HepG2 (cell line): ENCODE results near the gene PRM2. TPM values are rescaled to one million over a fixed set of nuclear protein-coding genes. Genes with fewer than 3 reads are reported as not detected.

ENCODE experiments used
- ATAC-seq: fragments of 200-7000 bp; cut with Tn5 transposase; 3 replicates; pipeline ENCODE4 v1.9.1; 2020; ENCODE audit warnings: mild to moderate bottlenecking, moderate library complexity
- BruUV-seq: library from RNA; stranded (reverse); fragments of 400-500 nt; replicated peaks from 2 replicates; lab custom pipeline; 2021; lab: Mats Ljungman, UMichigan
- CTCF ChIA-PET: fragments of 300-600 bp; formaldehyde crosslinking; extraction: SDS; loops from one replicate; lab custom pipeline; 2021; ENCODE audit warnings: low total read pairs, inconsistent platforms, low intra/inter-chr PET ratio; lab: Yijun Ruan, JAX
- POLR2A ChIA-PET: fragments of 350-600 bp; sonication (Branson Sonifier 250); formaldehyde crosslinking; loops from one replicate; lab custom pipeline; 2020; ENCODE audit warnings: antibody characterized with exemption, inconsistent platforms; lab: Yijun Ruan, JAX
- DNase-seq: peaks from one replicate; pipeline ENCODE4 v3.0.0-alpha.2; 2015; ENCODE audit warnings: low spot score
- FAIRE-seq: peaks from 3 replicates; lab custom pipeline; 2011; peaks lifted over from hg19 to GRCh38; lab: Jason Lieb, UNC
- H2AFZ ChIP-seq: one replicate; pipeline ENCODE4 v1.6.1; 2011; ENCODE audit warnings: low read length, inconsistent platforms
- H3K27ac ChIP-seq: fragments of 300-600 bp; 3 replicates; pipeline ENCODE4 v1.8.0; 2011; ENCODE audit warnings: mixed run types, mild to moderate bottlenecking, mixed read lengths, low read length, inconsistent platforms; ENCODE audit not compliant: insufficient read depth; ENCODE audit errors: extremely low read length
- H3K27me3 ChIP-seq, 2 experiments: fragments of 200-600 bp in 1 of 2; 2 replicates in 1 of 2; 3 replicates in 1 of 2; pipeline versions ENCODE4 v1.6.0 to v1.8.0; 2011; ENCODE audit warnings: low read length in 2 of 2, mild to moderate bottlenecking in 2 of 2, moderate library complexity in 2 of 2, inconsistent platforms in 1 of 2; ENCODE audit not compliant: insufficient read depth in 2 of 2, control insufficient read depth in 1 of 2
- H3K36me3 ChIP-seq, 2 experiments: fragments of 200-600 bp in 1 of 2; replicated peaks in 1 of 2; 2 replicates in 1 of 2; 3 replicates in 1 of 2; pipeline versions ENCODE4 v1.5.1 to v1.8.0; 2011; ENCODE audit warnings: low read length in 2 of 2, inconsistent platforms in 1 of 2; ENCODE audit not compliant: insufficient read depth in 2 of 2, control insufficient read depth in 1 of 2
- H3K4me1 ChIP-seq: 2 replicates; pipeline ENCODE4 v1.5.1; 2012; ENCODE audit warnings: low read length, inconsistent platforms; ENCODE audit not compliant: insufficient read depth
- H3K4me2 ChIP-seq: 2 replicates; pipeline ENCODE4 v1.6.0; 2011; ENCODE audit warnings: low read depth, low read length, inconsistent platforms
- H3K4me3 ChIP-seq, 3 experiments: fragments of 200-600 bp in 1 of 3; sonication (generic), shearing (Covaris generic) in 1 of 3; replicated peaks in 1 of 3; 2 replicates each; pipeline ENCODE4 v1.5.1; 2011 to 2016; ENCODE audit warnings: low read length in 3 of 3, inconsistent platforms in 2 of 3, low read depth in 2 of 3, mild to moderate bottlenecking in 2 of 3, control low read depth in 1 of 3, mixed read lengths in 1 of 3; ENCODE audit not compliant: insufficient read depth in 1 of 3
- H3K79me2 ChIP-seq: one replicate; pipeline ENCODE4 v1.6.1; 2011; ENCODE audit warnings: low read length, inconsistent platforms; ENCODE audit not compliant: insufficient read depth
- H3K9ac ChIP-seq: 2 replicates; pipeline ENCODE4 v1.6.0; 2011; ENCODE audit warnings: mild to moderate bottlenecking, low read depth, low read length, inconsistent platforms; ENCODE audit not compliant: insufficient read depth
- H3K9me3 ChIP-seq: 2 replicates; pipeline ENCODE4 v1.5.1; 2012; ENCODE audit warnings: mild to moderate bottlenecking, low read length
- H4K20me1 ChIP-seq: 2 replicates; pipeline ENCODE4 v1.6.0; 2011; ENCODE audit warnings: inconsistent platforms, mild to moderate bottlenecking, low read length, moderate library complexity; ENCODE audit not compliant: insufficient read depth
- IKZF4 ChIP-seq: sonication (generic); formaldehyde crosslinking; IDR thresholded peaks from 2 replicates; pipeline ENCODE4 v1.5.1; 2020; ENCODE audit warnings: borderline replicate concordance, mild to moderate bottlenecking, low read depth, missing genetic modification reagents; ENCODE audit errors: not compliant biosample characterization
- WGBS: methylation state at CpG from one replicate; pipeline ENCODE4 v1.1.6; 2017; ENCODE audit warnings: low lambda C conversion rate; 5-methylcytosine and 5-hydroxymethylcytosine counted together
- in situ Hi-C: cut with HindIII; loops from 2 replicates; pipeline ENCODE4 v1.10.0; 2017; ENCODE audit warnings: low pct_unique_long_range_greater_than_20kb; ENCODE audit not compliant: extremely low pct_ligation_motif_present
- intact Hi-C: fragments of 100-400 bp; cut with micrococcal nuclease; formaldehyde crosslinking; loops from one replicate; pipeline ENCODE4 v1.10.0; 2022; ENCODE audit not compliant: unreplicated experiment
- polyA plus RNA-seq, 8 experiments: library from polyadenylated mRNA; depleted of rRNA in 3 of 8; stranded (reverse) in 7 of 8; unstranded in 1 of 8; fragments of >200 nt; fragmentation: Illumina TruSeq in 4 of 8; extraction: Trizol in 4 of 8; gene quantifications; 2 replicates each; pipeline versions ENCODE4 v1.2.1 to v1.2.3, GENCODE V29; 2011 to 2016; ENCODE audit warnings: low read depth in 4 of 8, missing spikeins in 1 of 8, mixed read lengths in 1 of 8; ENCODE audit not compliant: insufficient read depth in 1 of 8
- total RNA-seq, 5 experiments: library from RNA; depleted of rRNA; stranded (reverse); fragments of >200 nt; fragmentation: Illumina TruSeq; extraction: Trizol; gene quantifications; 2 replicates each; pipeline ENCODE4 v1.2.3, GENCODE V29; 2016; ENCODE audit warnings: low read depth in 1 of 5
- TF ChIP-seq, protein P1 (sequence below): fragments of 450-650 bp; IDR thresholded peaks from 2 replicates; pipeline ENCODE4 v1.6.1; 2016
- TF ChIP-seq, protein P2 (sequence below): IDR thresholded peaks from 2 replicates; pipeline ENCODE4 v1.6.1; 2016; ENCODE audit warnings: missing genetic modification reagents, missing compliant biosample characterization
- TF ChIP-seq, protein P3 (sequence below): sonication (generic); formaldehyde crosslinking; IDR thresholded peaks from one replicate; pipeline ENCODE4 v1.5.1; 2020; ENCODE audit warnings: mild to moderate bottlenecking, missing genetic modification reagents; ENCODE audit errors: not compliant biosample characterization

Gene PRM2
- total and polyA plus RNA-seq, 2 of the 13 experiments (the other 11 are each of a cell fraction or from before 2014, with no cell fraction given), result 0.54 TPM; not detected in 1

DNA sequence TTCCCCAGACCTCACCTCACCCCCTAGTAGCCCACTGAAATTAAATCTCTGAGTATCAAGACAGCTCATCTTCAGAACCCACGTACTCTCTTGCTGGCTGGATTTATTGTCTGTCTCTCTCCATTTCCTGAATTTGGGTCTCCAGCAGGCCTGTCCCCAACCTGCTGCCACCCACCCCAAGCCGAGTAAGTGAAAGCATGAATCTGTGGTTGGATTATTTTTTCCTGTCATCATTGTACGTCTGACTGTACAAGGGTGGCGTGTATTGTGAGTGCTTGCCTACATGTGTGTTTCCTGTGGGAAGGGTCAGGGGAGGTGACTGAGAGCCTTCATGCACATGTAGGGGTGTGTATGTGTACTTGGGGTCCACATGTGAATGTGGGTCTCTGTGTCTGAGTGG, 12.5 kb downstream of the PRM2 start:
- CTCF ChIA-PET, result no interaction called here
- Histone ChIP-seq H4K20me1 (no peaks in the 10 kb centered on the region), H3K4me3 (no peak overlapping the region), H3K9ac (no peak overlapping the region), H3K36me3 (no peaks in the 10 kb centered on the region), H2AFZ (no peak overlapping the region), H3K27me3 (no peaks in the 10 kb centered on the region; a peak in 1 of 5 replicates), H3K79me2 (no peaks in the 10 kb centered on the region), H3K4me1 (peaks cover 93% of the 10 kb centered on the region), H3K9me3 (peaks cover 5% of the 10 kb centered on the region; the same call in 1 of the 2 replicates), H3K4me2 (no peak overlapping the region), H3K27ac (no peak overlapping the region)
- POLR2A ChIA-PET, result interaction anchor here (1.0 to 2.3 kb wide), 2 partner anchors 8 to 48 kb away, joined by 4 to 9 read pairs; partner anchors contain the start of gene SOCS1
- FAIRE-seq (no peak), DNase-seq (no peak), ATAC-seq (no peak)
- 77% methylated on average over 4 of the region's 4 CpGs for WGBS
- TF ChIP-seq, protein P1, sequence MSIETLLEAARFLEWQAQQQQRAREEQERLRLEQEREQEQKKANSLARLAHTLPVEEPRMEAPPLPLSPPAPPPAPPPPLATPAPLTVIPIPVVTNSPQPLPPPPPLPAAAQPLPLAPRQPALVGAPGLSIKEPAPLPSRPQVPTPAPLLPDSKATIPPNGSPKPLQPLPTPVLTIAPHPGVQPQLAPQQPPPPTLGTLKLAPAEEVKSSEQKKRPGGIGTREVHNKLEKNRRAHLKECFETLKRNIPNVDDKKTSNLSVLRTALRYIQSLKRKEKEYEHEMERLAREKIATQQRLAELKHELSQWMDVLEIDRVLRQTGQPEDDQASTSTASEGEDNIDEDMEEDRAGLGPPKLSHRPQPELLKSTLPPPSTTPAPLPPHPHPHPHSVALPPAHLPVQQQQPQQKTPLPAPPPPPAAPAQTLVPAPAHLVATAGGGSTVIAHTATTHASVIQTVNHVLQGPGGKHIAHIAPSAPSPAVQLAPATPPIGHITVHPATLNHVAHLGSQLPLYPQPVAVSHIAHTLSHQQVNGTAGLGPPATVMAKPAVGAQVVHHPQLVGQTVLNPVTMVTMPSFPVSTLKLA, result peak; percentile 51; the same call in 1 of the 2 replicates
- TF ChIP-seq, protein P2, sequence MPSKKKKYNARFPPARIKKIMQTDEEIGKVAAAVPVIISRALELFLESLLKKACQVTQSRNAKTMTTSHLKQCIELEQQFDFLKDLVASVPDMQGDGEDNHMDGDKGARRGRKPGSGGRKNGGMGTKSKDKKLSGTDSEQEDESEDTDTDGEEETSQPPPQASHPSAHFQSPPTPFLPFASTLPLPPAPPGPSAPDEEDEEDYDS (CRISPR knock-in tag), result no peak
- peak; percentile 13 for TF ChIP-seq IKZF4 (CRISPR knock-in tag)
- TF ChIP-seq, protein P3, sequence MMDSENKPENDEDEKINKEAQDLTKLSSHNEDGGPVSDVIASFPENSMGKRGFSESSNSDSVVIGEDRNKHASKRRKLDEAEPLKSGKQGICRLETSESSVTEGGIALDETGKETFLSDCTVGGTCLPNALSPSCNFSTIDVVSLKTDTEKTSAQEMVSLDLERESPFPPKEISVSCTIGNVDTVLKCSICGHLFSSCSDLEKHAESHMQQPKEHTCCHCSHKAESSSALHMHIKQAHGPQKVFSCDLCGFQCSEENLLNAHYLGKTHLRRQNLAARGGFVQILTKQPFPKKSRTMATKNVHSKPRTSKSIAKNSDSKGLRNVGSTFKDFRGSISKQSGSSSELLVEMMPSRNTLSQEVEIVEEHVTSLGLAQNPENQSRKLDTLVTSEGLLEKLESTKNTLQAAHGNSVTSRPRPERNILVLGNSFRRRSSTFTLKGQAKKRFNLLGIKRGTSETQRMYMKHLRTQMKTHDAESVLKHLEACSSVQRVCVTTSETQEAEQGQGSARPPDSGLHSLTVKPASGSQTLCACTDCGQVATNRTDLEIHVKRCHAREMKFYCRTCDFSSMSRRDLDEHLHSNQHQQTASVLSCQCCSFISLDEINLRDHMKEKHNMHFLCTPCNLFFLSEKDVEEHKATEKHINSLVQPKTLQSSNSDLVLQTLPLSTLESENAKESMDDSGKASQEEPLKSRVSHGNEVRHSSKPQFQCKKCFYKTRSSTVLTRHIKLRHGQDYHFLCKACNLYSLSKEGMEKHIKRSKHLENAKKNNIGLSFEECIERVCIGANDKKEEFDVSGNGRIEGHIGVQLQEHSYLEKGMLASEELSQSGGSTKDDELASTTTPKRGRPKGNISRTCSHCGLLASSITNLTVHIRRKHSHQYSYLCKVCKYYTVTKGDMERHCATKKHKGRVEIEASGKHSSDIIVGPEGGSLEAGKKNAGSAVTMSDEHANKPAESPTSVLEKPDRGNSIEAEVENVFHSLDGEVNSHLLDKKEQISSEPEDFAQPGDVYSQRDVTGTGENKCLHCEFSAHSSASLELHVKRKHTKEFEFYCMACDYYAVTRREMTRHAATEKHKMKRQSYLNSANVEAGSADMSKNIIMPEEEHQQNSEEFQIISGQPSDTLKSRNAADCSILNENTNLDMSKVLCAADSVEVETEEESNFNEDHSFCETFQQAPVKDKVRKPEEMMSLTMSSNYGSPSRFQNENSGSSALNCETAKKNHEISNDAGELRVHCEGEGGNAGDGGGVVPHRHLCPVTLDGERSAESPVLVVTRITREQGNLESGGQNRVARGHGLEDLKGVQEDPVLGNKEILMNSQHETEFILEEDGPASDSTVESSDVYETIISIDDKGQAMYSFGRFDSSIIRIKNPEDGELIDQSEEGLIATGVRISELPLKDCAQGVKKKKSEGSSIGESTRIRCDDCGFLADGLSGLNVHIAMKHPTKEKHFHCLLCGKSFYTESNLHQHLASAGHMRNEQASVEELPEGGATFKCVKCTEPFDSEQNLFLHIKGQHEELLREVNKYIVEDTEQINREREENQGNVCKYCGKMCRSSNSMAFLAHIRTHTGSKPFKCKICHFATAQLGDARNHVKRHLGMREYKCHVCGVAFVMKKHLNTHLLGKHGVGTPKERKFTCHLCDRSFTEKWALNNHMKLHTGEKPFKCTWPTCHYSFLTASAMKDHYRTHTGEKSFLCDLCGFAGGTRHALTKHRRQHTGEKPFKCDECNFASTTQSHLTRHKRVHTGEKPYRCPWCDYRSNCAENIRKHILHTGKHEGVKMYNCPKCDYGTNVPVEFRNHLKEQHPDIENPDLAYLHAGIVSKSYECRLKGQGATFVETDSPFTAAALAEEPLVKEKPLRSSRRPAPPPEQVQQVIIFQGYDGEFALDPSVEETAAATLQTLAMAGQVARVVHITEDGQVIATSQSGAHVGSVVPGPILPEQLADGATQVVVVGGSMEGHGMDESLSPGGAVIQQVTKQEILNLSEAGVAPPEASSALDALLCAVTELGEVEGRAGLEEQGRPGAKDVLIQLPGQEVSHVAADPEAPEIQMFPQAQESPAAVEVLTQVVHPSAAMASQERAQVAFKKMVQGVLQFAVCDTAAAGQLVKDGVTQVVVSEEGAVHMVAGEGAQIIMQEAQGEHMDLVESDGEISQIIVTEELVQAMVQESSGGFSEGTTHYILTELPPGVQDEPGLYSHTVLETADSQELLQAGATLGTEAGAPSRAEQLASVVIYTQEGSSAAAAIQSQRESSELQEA (CRISPR knock-in tag), result peak; percentile 31
- BruUV-seq, result no TSS peak
- intact Hi-C loops (no loop called here), in situ Hi-C loops (no loop called here)
